ENCODE results near the gene OR5K4. TPM values are rescaled to one million over a fixed set of nuclear protein-coding genes. Genes with fewer than 3 reads are reported as not detected.
A peak's percentile ranks its signal among the peaks of the same experiment; 100 is the strongest.

The OR5K4 gene
- total RNA-seq, 6 experiments from 2014 or later: not detected

- no peak for DNase-seq
- no peak for TF ChIP-seq CTCF (IDR thresholded peaks at IDR 0.05)
- no peak overlapping the region for H3K4me3 Mint-ChIP-seq
- no peaks in the 10 kb centered on the region for H3K4me1 Mint-ChIP-seq (ENCODE audit: low read depth)
- H3K27me3 Mint-ChIP-seq (ENCODE audit: insufficient read depth): no peaks in the 10 kb centered on the region; the same call in 1 of the 2 replicates
- H3K36me3 Mint-ChIP-seq (ENCODE audit: low read depth): no peaks in the 10 kb centered on the region
- no peaks in the 10 kb centered on the region for H3K9me3 Mint-ChIP-seq
- no peak overlapping the region for H3K27ac Mint-ChIP-seq
Observed at GRCh38 chr3:98326105-98326893, 27.4 kb upstream of the OR5K4 start.

GRCh38 chr3:98326945-98327344, 26.7 kb upstream of the OR5K4 start:
- no peaks in the 10 kb centered on the region for H3K9me3 Mint-ChIP-seq
- no peaks in the 10 kb centered on the region for H3K4me1 Mint-ChIP-seq (ENCODE audit: low read depth)
- no peaks in the 10 kb centered on the region; the same call in 1 of the 2 replicates for H3K27me3 Mint-ChIP-seq (ENCODE audit: insufficient read depth)
- TF ChIP-seq CTCF (IDR thresholded peaks at IDR 0.05): no peak
- no peak overlapping the region for H3K27ac Mint-ChIP-seq
- no peaks in the 10 kb centered on the region for H3K36me3 Mint-ChIP-seq (ENCODE audit: low read depth)
- H3K4me3 Mint-ChIP-seq: no peak overlapping the region
- DNase-seq: no peak

GRCh38 chr3:98328933-98329332, 24.7 kb upstream of the OR5K4 start:
- Mint-ChIP-seq H3K4me1 (ENCODE audit: low read depth) (no peaks in the 10 kb centered on the region), H3K27ac (no peak overlapping the region), H3K27me3 (ENCODE audit: insufficient read depth) (no peaks in the 10 kb centered on the region; the same call in 1 of the 2 replicates), H3K36me3 (ENCODE audit: low read depth) (no peaks in the 10 kb centered on the region), H3K9me3 (no peaks in the 10 kb centered on the region), H3K4me3 (no peak overlapping the region)
- no peak for DNase-seq
- TF ChIP-seq CTCF (IDR thresholded peaks at IDR 0.05): no peak

- Mint-ChIP-seq H3K4me1 (ENCODE audit: low read depth) (no peaks in the 10 kb centered on the region), H3K36me3 (ENCODE audit: low read depth) (no peaks in the 10 kb centered on the region), H3K27me3 (ENCODE audit: insufficient read depth) (no peaks in the 10 kb centered on the region; the same call in 1 of the 2 replicates), H3K9me3 (no peaks in the 10 kb centered on the region), H3K4me3 (no peak overlapping the region), H3K27ac (no peak overlapping the region)
- DNase-seq: peak; percentile 32
- TF ChIP-seq CTCF (IDR thresholded peaks at IDR 0.05): peak; percentile 81
Observed at GRCh38 chr3:98329392-98330124, 24.1 kb upstream of the OR5K4 start.

- H3K27me3 Mint-ChIP-seq (ENCODE audit: insufficient read depth): no peaks in the 10 kb centered on the region; the same call in 1 of the 2 replicates
- H3K9me3 Mint-ChIP-seq: no peaks in the 10 kb centered on the region
- DNase-seq: no peak
- no peaks in the 10 kb centered on the region for H3K36me3 Mint-ChIP-seq (ENCODE audit: low read depth)
- H3K27ac Mint-ChIP-seq: no peak overlapping the region
- H3K4me1 Mint-ChIP-seq (ENCODE audit: low read depth): no peaks in the 10 kb centered on the region
- TF ChIP-seq CTCF (IDR thresholded peaks at IDR 0.05): no peak
- H3K4me3 Mint-ChIP-seq: no peak overlapping the region
Observed at GRCh38 chr3:98331329-98331728, 22.3 kb upstream of the OR5K4 start.

Measured in HFFc6 (cell line).